ENCODE results near the gene IFFO2. TPM values are rescaled to one million over a fixed set of nuclear protein-coding genes. Genes with fewer than 3 reads are reported as not detected.

The IFFO2 gene
- total RNA-seq, 6 donors from 2014 or later = 9.2 to 19.3 (median 11.0) TPM

- ATAC-seq (ENCODE audit: low FRiP score in 2 of 2) (no peak), DNase-seq (no peak)
- H3K27ac ChIP-seq = no peak overlapping the region
- no peak overlapping the region for H3K4me3 ChIP-seq
- 91% methylated on average over 7 of the region's 7 CpGs for WGBS, 2 donors
- no peaks in the 10 kb centered on the region for H3K9me3 ChIP-seq
- TF ChIP-seq POLR2AphosphoS5 (IDR thresholded peaks at IDR 0.05) (no peak), CTCF (IDR thresholded peaks at IDR 0.05) (no peak), POLR2A (IDR thresholded peaks at IDR 0.05) (no peak), EP300 (IDR thresholded peaks at IDR 0.05) (no peak)
- H3K27me3 ChIP-seq = no peaks in the 10 kb centered on the region
- H3K4me1 ChIP-seq = peaks cover 0 to 11% (median 7%) of the 10 kb centered on the region in 4 donors
- H3K36me3 ChIP-seq = no peaks in the 10 kb centered on the region
Observed at GRCh38 chr1:18973446-18973955, 17.0 kb upstream of the IFFO2 start.

- no peak for TF ChIP-seq EP300 (IDR thresholded peaks at IDR 0.05)
- TF ChIP-seq POLR2AphosphoS5 (IDR thresholded peaks at IDR 0.05) = no peak
- no peak for TF ChIP-seq POLR2A (IDR thresholded peaks at IDR 0.05)
- no peak for TF ChIP-seq CTCF (IDR thresholded peaks at IDR 0.05)
- Histone ChIP-seq H3K27me3 (no peaks in the 10 kb centered on the region), H3K9me3 (no peaks in the 10 kb centered on the region), H3K36me3 (no peaks in the 10 kb centered on the region), H3K4me1 (peaks cover 0 to 11% (median 7%) of the 10 kb centered on the region in 4 donors), H3K4me3 (no peak overlapping the region), H3K27ac (no peak overlapping the region)
- DNase-seq (no peak), ATAC-seq (ENCODE audit: low FRiP score in 2 of 2) (no peak)
- WGBS, 2 donors = 55 to 62% methylated on average over 7 of the region's 7 CpGs
Observed at GRCh38 chr1:18972991-18973390, 16.5 kb upstream of the IFFO2 start.

- TF ChIP-seq CTCF (IDR thresholded peaks at IDR 0.05) = peak in 5 of 6 experiments; percentile 10 to 55 (median 45)
- no peak for TF ChIP-seq EP300 (IDR thresholded peaks at IDR 0.05)
- WGBS, 2 donors = 22 to 25% methylated on average over 2 of the region's 2 CpGs
- ATAC-seq (ENCODE audit: low FRiP score in 2 of 2) = peak in 1 of 2 donors; percentile 21
Observed at GRCh38 chr1:18972531-18972930, 16.1 kb upstream of the IFFO2 start.

GRCh38 chr1:18970762-18971161 is 14.3 kb upstream of the IFFO2 start:
- no peaks in the 10 kb centered on the region for H3K36me3 ChIP-seq
- TF ChIP-seq POLR2A (IDR thresholded peaks at IDR 0.05) (no peak), CTCF (IDR thresholded peaks at IDR 0.05) (no peak), POLR2AphosphoS5 (IDR thresholded peaks at IDR 0.05) (no peak), EP300 (IDR thresholded peaks at IDR 0.05) (no peak)
- no peak overlapping the region for H3K27ac ChIP-seq
- H3K4me1 ChIP-seq = peaks cover 0 to 11% (median 7%) of the 10 kb centered on the region in 4 donors
- no peaks in the 10 kb centered on the region for H3K9me3 ChIP-seq
- WGBS, 2 donors = 66 to 72% methylated on average over 4 of the region's 4 CpGs
- ATAC-seq (ENCODE audit: low FRiP score in 2 of 2) = no peak
- no peak overlapping the region for H3K4me3 ChIP-seq
- H3K27me3 ChIP-seq = no peaks in the 10 kb centered on the region
- DNase-seq = no peak

More at GRCh38 chr1:18972531-18972930, 16.1 kb upstream of the IFFO2 start:
- H3K27me3 ChIP-seq = no peaks in the 10 kb centered on the region
- no peaks in the 10 kb centered on the region for H3K36me3 ChIP-seq
- H3K9me3 ChIP-seq = no peaks in the 10 kb centered on the region
- H3K4me1 ChIP-seq = peaks cover 0 to 11% (median 7%) of the 10 kb centered on the region in 4 donors
- DNase-seq = no peak
- no peak overlapping the region for H3K27ac ChIP-seq
- H3K4me3 ChIP-seq = no peak overlapping the region

DNA sequence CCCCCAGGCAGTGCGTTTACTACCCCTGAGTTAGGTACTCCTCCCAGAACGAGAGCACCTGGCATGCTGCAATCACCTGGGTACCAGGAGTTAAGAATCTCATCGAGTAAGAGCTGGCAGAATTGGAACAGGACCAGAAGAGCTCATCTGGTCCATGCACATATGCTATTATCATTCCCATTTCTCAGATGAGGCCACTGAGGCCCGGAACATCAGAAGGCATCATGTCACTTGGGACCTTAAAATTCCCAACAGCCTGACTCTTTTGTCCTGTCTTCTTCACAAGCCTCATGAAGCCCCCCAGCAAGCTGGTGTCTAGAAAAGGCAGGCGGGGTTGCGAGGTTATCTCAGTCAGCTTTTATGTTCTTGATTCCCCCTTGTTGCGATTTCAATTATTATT is 13.9 kb upstream of the IFFO2 start:
- no peaks in the 10 kb centered on the region for H3K27me3 ChIP-seq
- ATAC-seq (ENCODE audit: low FRiP score in 2 of 2) (no peak), DNase-seq (no peak)
- 83% methylated on average over 7 of the region's 7 CpGs for WGBS, 2 donors
- H3K36me3 ChIP-seq = no peaks in the 10 kb centered on the region
- peaks cover 0 to 11% (median 7%) of the 10 kb centered on the region in 4 donors for H3K4me1 ChIP-seq
- no peaks in the 10 kb centered on the region for H3K9me3 ChIP-seq
- no peak overlapping the region for H3K4me3 ChIP-seq
- TF ChIP-seq CTCF (IDR thresholded peaks at IDR 0.05) = no peak
- TF ChIP-seq POLR2AphosphoS5 (IDR thresholded peaks at IDR 0.05) = no peak
- TF ChIP-seq POLR2A (IDR thresholded peaks at IDR 0.05) = no peak
- TF ChIP-seq EP300 (IDR thresholded peaks at IDR 0.05) = no peak
- H3K27ac ChIP-seq = no peak overlapping the region

Measured in upper lobe of left lung (tissue), 6 donors.